HG02759 (cell line): ENCODE data around the gene ZNF416.
A peak's percentile ranks its signal among the peaks of the same experiment; 100 is the strongest.

Experiments
- ATAC-seq: cut with Tn5 transposase; IDR thresholded peaks from one replicate; pipeline ENCODE4 v1.9.1; 2021; ENCODE audit warnings: mild to moderate bottlenecking, moderate library complexity; ENCODE audit not compliant: unreplicated experiment

Gene ZNF416

DNA sequence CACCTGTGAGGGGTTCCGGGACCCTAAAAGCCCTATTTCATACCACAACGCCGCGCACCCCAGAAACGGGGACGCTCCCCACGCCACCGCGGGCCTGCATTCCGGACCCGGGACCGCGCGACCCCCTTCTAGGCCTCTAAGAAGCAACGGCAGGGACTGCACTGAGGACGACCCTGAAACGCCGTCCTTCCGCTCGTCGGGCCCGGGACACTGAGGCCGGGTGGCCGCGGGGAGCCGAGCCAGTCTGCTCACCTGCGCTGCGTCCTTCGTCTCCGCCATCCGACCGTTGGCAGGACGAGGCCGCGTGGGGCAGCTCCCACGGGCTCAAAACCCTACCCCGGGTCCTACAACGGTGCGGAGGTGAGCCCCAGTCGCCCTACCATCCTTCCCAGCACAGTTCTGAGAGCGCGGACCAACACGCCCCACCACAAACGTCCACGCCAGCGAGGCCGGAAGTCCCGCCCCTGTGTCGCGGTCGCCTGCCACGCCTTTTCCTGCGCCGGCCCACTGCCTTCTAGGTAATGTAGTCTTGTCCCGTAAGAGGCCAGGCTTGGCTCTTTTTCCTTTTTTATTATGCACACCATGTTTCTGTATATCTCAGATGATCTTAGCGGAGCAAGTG is 19.2 kb downstream of the ZNF416 start, which contains the start of gene ZNF550:
Gene ZNF550 (minus strand): TSS at position 460 of the 622 bp plus-strand sequence. CDS start 181 bp downstream, at position 279.
- peak; percentile 98 for ATAC-seq

DNA sequence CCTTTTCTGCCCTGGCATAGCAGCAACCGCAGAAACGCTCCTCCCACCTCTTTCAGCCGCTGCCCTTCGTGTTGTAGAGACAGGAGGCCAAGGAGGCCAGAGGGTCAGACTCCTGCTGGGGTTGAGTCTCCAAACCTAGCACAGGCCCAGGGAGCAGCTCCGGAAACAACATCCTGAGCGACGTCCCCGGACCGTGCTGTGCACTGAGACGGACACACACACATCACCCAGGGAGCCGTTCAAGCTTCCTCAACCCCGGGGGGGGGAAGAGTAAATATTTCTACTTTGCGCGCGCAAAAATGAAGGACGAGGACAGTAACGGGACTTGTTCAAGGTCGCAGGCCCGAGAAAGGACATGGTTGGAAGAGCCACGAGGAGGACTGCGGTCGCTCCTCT is 19.7 kb downstream of the ZNF416 start:
- peak; percentile 29 for ATAC-seq

DNA sequence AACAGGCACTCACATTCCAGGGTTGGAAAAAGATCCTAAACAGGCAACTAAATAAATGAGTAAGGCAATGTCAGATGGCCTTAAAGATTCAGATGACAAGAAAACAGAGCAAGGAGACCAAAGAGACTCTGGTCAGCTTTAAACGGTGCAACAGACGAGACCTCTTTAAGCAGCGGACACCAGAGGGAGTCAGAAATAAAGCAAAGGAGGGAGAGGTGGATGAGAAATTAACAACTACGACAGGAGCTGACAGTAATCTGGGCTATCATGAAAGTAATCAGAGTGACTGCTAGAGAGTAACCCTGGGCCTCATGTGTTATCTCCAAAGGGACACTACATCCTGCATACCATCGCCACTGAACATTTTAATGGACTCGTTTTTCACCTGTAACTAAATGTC is 20.2 kb downstream of the ZNF416 start:
- ATAC-seq = no peak

DNA sequence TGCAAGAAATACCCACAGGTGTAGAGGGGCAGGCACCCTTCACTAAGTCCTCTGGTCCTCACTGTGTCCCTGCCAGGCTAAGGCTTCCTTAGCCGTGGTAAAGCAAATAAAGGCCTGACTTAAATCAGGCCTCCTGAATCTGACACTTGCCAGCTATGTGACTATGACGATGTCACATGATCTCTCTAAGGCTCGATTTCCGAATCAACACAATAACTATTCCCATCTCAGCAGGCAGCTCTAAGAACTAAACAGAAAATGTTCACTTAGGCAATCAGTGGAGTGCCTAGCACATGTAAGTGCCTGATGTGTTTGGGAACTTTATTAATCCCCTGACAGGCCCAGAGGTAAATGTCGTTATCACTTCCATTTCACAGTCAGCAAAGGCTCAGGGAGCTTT is 21.1 kb downstream of the ZNF416 start:
- ATAC-seq = no peak

DNA sequence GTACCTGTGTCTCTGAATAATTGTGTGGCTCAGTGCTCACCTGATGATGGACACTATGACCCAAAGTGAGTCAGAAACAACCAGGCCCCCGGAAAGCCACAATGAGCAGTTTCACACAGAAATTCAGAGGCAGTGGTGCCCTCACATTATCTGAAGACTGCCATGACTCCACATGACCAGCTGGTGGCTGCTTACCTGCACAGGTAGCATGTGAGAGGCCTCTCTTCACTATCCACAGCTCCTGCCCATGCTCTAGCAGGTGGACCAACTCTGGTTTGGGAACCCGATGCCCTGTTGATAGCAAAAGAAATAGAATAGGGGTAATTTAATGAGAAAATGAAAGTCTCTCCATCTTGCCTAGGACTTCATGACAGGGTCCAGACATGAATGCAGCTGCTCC is 26.3 kb downstream of the ZNF416 start:
- ATAC-seq = no peak

DNA sequence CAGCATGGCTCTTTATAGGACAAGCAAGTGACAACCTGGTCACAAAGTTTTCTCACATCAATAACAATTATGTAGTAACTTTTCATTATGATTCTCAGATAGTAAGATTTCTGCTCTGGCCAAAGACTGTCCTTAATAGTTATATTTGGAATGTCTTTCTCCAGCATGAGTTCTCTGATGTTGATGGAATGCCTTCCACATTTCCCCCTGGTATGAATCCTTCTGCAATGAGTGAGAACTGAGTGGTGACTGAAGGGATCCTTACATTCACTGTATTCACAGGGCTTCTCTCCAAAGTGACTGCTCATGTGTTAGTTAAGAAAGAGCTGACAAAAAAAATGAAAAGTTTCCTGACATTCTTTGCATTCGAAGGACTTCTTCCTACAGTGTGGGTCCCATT is 32.2 kb downstream of the ZNF416 start:
- no peak for ATAC-seq

DNA sequence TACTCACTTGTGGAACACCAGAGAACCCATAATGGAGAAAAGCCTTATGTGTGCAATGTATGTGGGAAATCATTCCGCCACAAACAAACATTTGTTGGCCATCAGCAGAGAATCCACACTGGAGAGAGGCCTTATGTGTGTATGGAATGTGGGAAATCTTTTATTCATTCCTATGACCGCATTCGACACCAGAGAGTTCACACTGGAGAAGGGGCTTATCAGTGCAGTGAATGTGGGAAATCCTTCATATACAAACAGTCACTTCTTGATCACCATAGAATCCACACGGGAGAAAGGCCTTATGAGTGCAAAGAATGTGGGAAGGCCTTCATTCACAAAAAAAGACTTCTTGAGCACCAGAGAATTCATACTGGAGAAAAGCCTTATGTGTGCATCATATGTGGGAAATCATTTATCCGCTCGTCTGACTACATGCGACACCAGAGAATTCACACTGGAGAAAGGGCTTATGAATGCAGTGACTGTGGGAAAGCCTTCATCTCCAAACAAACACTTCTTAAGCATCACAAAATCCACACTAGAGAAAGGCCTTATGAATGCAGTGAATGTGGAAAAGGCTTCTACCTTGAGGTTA is 40.7 kb downstream of the ZNF416 start:
- no peak for ATAC-seq

DNA sequence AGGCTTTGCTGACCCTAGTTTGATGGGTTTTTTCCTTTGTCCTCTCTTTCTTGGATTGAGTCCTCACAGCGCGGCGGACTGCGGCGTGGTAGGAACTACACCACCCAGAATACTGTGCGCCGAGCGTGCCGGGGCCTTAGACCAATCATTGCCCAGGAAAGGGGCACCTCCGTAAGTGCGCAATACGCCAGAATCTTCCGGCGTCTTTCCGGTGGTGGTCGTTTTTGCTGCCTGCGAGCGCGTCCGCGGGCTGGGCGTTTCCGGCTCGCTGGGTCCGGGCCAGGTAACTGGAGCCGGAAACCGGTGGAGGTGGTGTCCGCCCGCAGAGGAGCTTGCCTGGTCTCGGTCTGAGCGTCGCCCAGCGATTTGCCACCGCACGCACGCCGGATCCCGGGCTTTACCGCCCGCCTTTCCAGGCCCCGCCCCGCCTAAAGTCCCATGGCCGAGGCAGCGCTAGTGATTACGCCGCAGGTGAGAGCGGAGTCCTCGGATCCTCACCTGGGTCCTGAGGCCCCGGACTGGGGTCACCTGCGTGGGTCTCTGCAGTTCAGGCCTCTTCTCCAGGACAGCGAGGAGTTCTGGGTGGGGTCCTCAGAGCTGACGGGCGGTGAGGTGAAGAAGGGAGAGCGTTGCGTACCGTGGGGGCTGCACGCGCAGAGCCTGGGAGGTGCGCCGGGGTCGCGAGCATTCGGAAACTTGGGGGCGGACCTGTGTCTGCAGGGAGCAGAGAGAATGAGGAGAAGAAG is 51.4 kb downstream of the ZNF416 start, which contains the start of gene ZNF549:
Gene ZNF549 (plus strand): TSS at position 221 of the 746 bp plus-strand sequence. CDS start 218 bp downstream, at position 439.
- peak; percentile 99 for ATAC-seq
